Upper lobe of left lung (tissue), 6 donors: ENCODE results near the gene MAP2K6. TPM values are rescaled to one million over a fixed set of nuclear protein-coding genes. Genes with fewer than 3 reads are reported as not detected.
"Not testable (repeated sequence)": the region's sequence is repeated elsewhere in the genome, so short reads cannot be mapped to it uniquely, and the experiment has no call there.

Source experiments
- ATAC-seq, 2 donors: fragments of 200-7000 bp; cut with Tn5 transposase; one replicate each; pipeline ENCODE4 v1.9.1; 2022; ENCODE audit warnings: mild to moderate bottlenecking in 2 of 2, moderate library complexity in 2 of 2; ENCODE audit not compliant: low FRiP score in 2 of 2
- DNase-seq, 2 donors: peaks; one replicate each; pipeline ENCODE4 v3.0.0-alpha.2; 2019 to 2020
- H3K27ac ChIP-seq, 4 donors: fragments of 200-600 bp; sonication (generic); one replicate each; pipeline ENCODE4 v1.5.1; 2016 to 2019
- H3K27me3 ChIP-seq, 4 donors: fragments of 200-600 bp; sonication (generic); one replicate each; pipeline ENCODE4 v1.5.1; 2017 to 2019
- H3K36me3 ChIP-seq, 4 donors: fragments of 200-600 bp; sonication (generic); one replicate each; pipeline ENCODE4 v1.5.1; 2016 to 2019
- H3K4me1 ChIP-seq, 4 donors: fragments of 200-600 bp; sonication (generic); one replicate each; pipeline ENCODE4 v1.5.1; 2018 to 2019
- H3K4me3 ChIP-seq, 4 donors: fragments of 200-600 bp; sonication (generic); one replicate each; pipeline ENCODE4 v1.5.1; 2017 to 2019; ENCODE audit warnings: mild to moderate bottlenecking in 2 of 4, moderate library complexity in 1 of 4
- H3K9me3 ChIP-seq, 4 donors: fragments of 200-600 bp; sonication (generic); one replicate each; pipeline ENCODE4 v1.5.1; 2018 to 2019
- EP300 ChIP-seq, 4 donors: sonication (generic); formaldehyde crosslinking; IDR thresholded peaks; one replicate each; pipeline ENCODE4 v1.5.1; 2017; ENCODE audit warnings: antibody characterized with exemption in 4 of 4, control low read depth in 2 of 4
- POLR2A ChIP-seq, 4 donors: fragments of 450-650 bp; IDR thresholded peaks; one replicate each; pipeline ENCODE4 v1.5.1; 2016 to 2017; ENCODE audit warnings: antibody characterized with exemption in 4 of 4, mild to moderate bottlenecking in 2 of 4
- POLR2AphosphoS5 ChIP-seq, 2 donors: sonication (generic); formaldehyde crosslinking; IDR thresholded peaks; one replicate each; pipeline ENCODE4 v1.5.1; 2017; ENCODE audit warnings: antibody characterized with exemption in 2 of 2
- WGBS, 2 donors: methylation state at CpG; one replicate each; pipeline ENCODE4 v1.1.5; 2017 to 2018; 5-methylcytosine and 5-hydroxymethylcytosine counted together
- total RNA-seq, 6 donors: library from RNA; depleted of rRNA in 4 of 6; stranded (reverse); fragments of >200 nt in 4 of 6; gene quantifications; one replicate each; pipeline versions ENCODE4 v1.1.0 to v1.2.1, GENCODE V29; 2016 to 2021
- TF ChIP-seq, protein P1 (sequence below), 6 experiments: fragments of 450-650 bp in 4 of 6; fragments of 200-600 bp in 2 of 6; sonication (generic) in 2 of 6; IDR thresholded peaks; one replicate each; pipeline ENCODE4 v1.5.1; 2016 to 2019; ENCODE audit warnings: antibody characterized with exemption in 6 of 6
- donor health status: DM: no; HTN: no; CAD: no; lungs with moderate emphysema.
- donor health status: DM: no; HTN: yes; CAD: no; lungs with severe emphysema.

The MAP2K6 gene
- total RNA-seq, 6 donors from 2014 or later = 0.33 to 16.8 (median 5.9) TPM

- Histone ChIP-seq H3K27me3 (no peaks in the 10 kb centered on the region), H3K9me3 (no peaks in the 10 kb centered on the region), H3K4me1 (no peaks in the 10 kb centered on the region), H3K36me3 (no peaks in the 10 kb centered on the region), H3K27ac (no peak overlapping the region), H3K4me3 (no peak overlapping the region)
- DNase-seq (no peak), ATAC-seq (peak in 1 of 2 donors; percentile 40)
- 82 to 87% methylated on average over 7 of the region's 7 CpGs for WGBS, 2 donors
- no peak for TF ChIP-seq POLR2AphosphoS5 (IDR thresholded peaks at IDR 0.05)
- no peak for TF ChIP-seq POLR2A (IDR thresholded peaks at IDR 0.05)
- TF ChIP-seq, protein P1, sequence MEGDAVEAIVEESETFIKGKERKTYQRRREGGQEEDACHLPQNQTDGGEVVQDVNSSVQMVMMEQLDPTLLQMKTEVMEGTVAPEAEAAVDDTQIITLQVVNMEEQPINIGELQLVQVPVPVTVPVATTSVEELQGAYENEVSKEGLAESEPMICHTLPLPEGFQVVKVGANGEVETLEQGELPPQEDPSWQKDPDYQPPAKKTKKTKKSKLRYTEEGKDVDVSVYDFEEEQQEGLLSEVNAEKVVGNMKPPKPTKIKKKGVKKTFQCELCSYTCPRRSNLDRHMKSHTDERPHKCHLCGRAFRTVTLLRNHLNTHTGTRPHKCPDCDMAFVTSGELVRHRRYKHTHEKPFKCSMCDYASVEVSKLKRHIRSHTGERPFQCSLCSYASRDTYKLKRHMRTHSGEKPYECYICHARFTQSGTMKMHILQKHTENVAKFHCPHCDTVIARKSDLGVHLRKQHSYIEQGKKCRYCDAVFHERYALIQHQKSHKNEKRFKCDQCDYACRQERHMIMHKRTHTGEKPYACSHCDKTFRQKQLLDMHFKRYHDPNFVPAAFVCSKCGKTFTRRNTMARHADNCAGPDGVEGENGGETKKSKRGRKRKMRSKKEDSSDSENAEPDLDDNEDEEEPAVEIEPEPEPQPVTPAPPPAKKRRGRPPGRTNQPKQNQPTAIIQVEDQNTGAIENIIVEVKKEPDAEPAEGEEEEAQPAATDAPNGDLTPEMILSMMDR (IDR thresholded peaks at IDR 0.05) = no peak
Measured at GRCh38 chr17:69473841-69474831, 59.6 kb downstream of the MAP2K6 start.

GRCh38 chr17:69477204-69477902, 62.9 kb downstream of the MAP2K6 start:
- DNase-seq (no peak), ATAC-seq (no peak)
- Histone ChIP-seq H3K4me1 (peaks cover 0 to 2% (median 0%) of the 10 kb centered on the region in 4 donors), H3K27me3 (no peaks in the 10 kb centered on the region), H3K36me3 (no peaks in the 10 kb centered on the region), H3K4me3 (no peak overlapping the region), H3K9me3 (no peaks in the 10 kb centered on the region), H3K27ac (no peak overlapping the region)
- WGBS, 2 donors = 82 to 88% methylated on average over 6 of the region's 6 CpGs
- TF ChIP-seq, protein P1 (IDR thresholded peaks at IDR 0.05) = no peak
- TF ChIP-seq EP300 (IDR thresholded peaks at IDR 0.05) = no peak
- TF ChIP-seq POLR2A (IDR thresholded peaks at IDR 0.05) = no peak
- no peak for TF ChIP-seq POLR2AphosphoS5 (IDR thresholded peaks at IDR 0.05)

DNA sequence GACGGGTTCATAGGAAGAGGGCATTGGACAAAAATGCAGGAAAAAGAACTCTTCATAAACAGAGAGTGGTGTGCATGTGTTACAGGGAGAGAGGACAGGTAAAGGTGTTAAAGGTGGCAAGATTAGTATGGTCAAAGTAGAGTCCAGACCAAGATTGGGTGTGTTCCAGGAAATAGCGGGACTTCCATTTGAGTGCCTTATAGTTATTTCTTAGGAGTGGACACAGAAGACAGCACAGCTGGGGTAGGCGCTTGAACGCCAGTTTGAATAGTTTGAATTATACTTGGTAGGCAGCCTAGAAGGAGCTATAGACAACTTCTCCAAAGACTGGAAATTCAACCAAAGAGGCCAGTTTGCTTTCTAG, 63.4 kb downstream of the MAP2K6 start:
- WGBS, 2 donors = 95 to 96% methylated on average over 4 of the region's 4 CpGs
- Histone ChIP-seq H3K4me3 (no peak overlapping the region), H3K27ac (no peak overlapping the region), H3K9me3 (no peaks in the 10 kb centered on the region), H3K4me1 (peaks cover 0 to 2% (median 0%) of the 10 kb centered on the region in 4 donors), H3K36me3 (no peaks in the 10 kb centered on the region), H3K27me3 (no peaks in the 10 kb centered on the region)
- DNase-seq = no peak
- TF ChIP-seq POLR2A (IDR thresholded peaks at IDR 0.05) (no peak), POLR2AphosphoS5 (IDR thresholded peaks at IDR 0.05) (no peak), EP300 (IDR thresholded peaks at IDR 0.05) (no peak)
- TF ChIP-seq, protein P1 (IDR thresholded peaks at IDR 0.05) = no peak
- no peak for ATAC-seq

- no peak for DNase-seq
- H3K4me1 ChIP-seq = peaks cover 0 to 2% (median 0%) of the 10 kb centered on the region in 4 donors
- no peaks in the 10 kb centered on the region for H3K27me3 ChIP-seq
- H3K36me3 ChIP-seq = no peaks in the 10 kb centered on the region
- ATAC-seq = no peak
- H3K27ac ChIP-seq = no peak overlapping the region
- WGBS, 2 donors = 49 to 70% methylated on average over 4 of the region's 4 CpGs
- no peak overlapping the region for H3K4me3 ChIP-seq
- no peaks in the 10 kb centered on the region for H3K9me3 ChIP-seq
- TF ChIP-seq EP300 (IDR thresholded peaks at IDR 0.05) (no peak), POLR2AphosphoS5 (IDR thresholded peaks at IDR 0.05) (no peak), POLR2A (IDR thresholded peaks at IDR 0.05) (no peak)
- TF ChIP-seq, protein P1 (IDR thresholded peaks at IDR 0.05) = no peak
Measured at GRCh38 chr17:69478916-69479315, 64.4 kb downstream of the MAP2K6 start.

GRCh38 chr17:69479756-69480155, 65.3 kb downstream of the MAP2K6 start:
- H3K9me3 ChIP-seq, H3K27ac ChIP-seq, DNase-seq, H3K4me3 ChIP-seq, H3K36me3 ChIP-seq, ATAC-seq, H3K27me3 ChIP-seq, H3K4me1 ChIP-seq: not testable (repeated sequence)
- WGBS, 2 donors = 94 to 98% methylated on average over 7 of the region's 7 CpGs
